HepG2 (cell line): ENCODE results near the gene IFNK. TPM values are rescaled to one million over a fixed set of nuclear protein-coding genes. Genes with fewer than 3 reads are reported as not detected.

ENCODE experiments used
- AFF4 ChIP-seq: sonication (generic); formaldehyde crosslinking; IDR thresholded peaks from 2 replicates; pipeline ENCODE4 v1.4.0; 2020; ENCODE audit warnings: missing genetic modification reagents
- ELF3 ChIP-seq: IDR thresholded peaks from 2 replicates; pipeline ENCODE4 v1.6.1; 2016; ENCODE audit warnings: missing genetic modification reagents, missing compliant biosample characterization
- HNRNPK ChIP-seq: fragments of 200-400 bp; formaldehyde crosslinking; IDR thresholded peaks from 2 replicates; pipeline ENCODE4 v1.6.1; 2018; ENCODE audit warnings: low read length, low read depth, moderate library complexity, mild to moderate bottlenecking; ENCODE audit not compliant: poor library complexity, severe bottlenecking
- KAT2B ChIP-seq: fragments of 150-350 bp; IDR thresholded peaks from 2 replicates; pipeline ENCODE4 v1.6.1; 2014; ENCODE audit warnings: low read depth, low read length, borderline replicate concordance
- KLF12 ChIP-seq: sonication (generic); formaldehyde crosslinking; IDR thresholded peaks from 2 replicates; pipeline ENCODE4 v1.4.0; 2020; ENCODE audit warnings: missing genetic modification reagents, borderline replicate concordance
- KLF15 ChIP-seq: sonication (generic); formaldehyde crosslinking; IDR thresholded peaks from 2 replicates; pipeline ENCODE4 v1.8.1; 2023; ENCODE audit warnings: borderline replicate concordance, mild to moderate bottlenecking, inconsistent platforms, missing genetic modification reagents, mixed read lengths
- NR2F6 ChIP-seq, 2 experiments: IDR thresholded peaks; 2 replicates each; pipeline ENCODE4 v1.6.1; 2016; ENCODE audit warnings: antibody characterized with exemption in 1 of 2, mild to moderate bottlenecking in 1 of 2
- PHF8 ChIP-seq: sonication (generic); formaldehyde crosslinking; IDR thresholded peaks from 2 replicates; pipeline ENCODE4 v1.5.0; 2020; ENCODE audit warnings: missing genetic modification reagents
- REL ChIP-seq: sonication (generic); formaldehyde crosslinking; conservative IDR thresholded peaks from 2 replicates; pipeline ENCODE4 v1.8.0; 2022; ENCODE audit warnings: mild to moderate bottlenecking, missing genetic modification reagents, moderate library complexity
- SATB2 ChIP-seq: sonication (generic); formaldehyde crosslinking; IDR thresholded peaks from 2 replicates; pipeline ENCODE4 v1.5.0; 2020; ENCODE audit warnings: missing genetic modification reagents
- SETDB1 ChIP-seq: sonication (generic); formaldehyde crosslinking; IDR thresholded peaks from 2 replicates; pipeline ENCODE4 v1.5.1; 2020; ENCODE audit warnings: missing genetic modification reagents, mild to moderate bottlenecking, borderline replicate concordance
- SKI ChIP-seq: fragments of 450-650 bp; IDR thresholded peaks from one replicate; pipeline ENCODE4 v1.6.1; 2018; ENCODE audit warnings: mild to moderate bottlenecking; ENCODE audit not compliant: partially characterized antibody
- ZBTB1 ChIP-seq: sonication (generic); formaldehyde crosslinking; IDR thresholded peaks from 2 replicates; pipeline ENCODE4 v1.4.0; 2020; ENCODE audit warnings: missing genetic modification reagents, borderline replicate concordance
- ZNF263 ChIP-seq: sonication (generic); formaldehyde crosslinking; IDR thresholded peaks from 2 replicates; pipeline ENCODE4 v1.4.0; 2020; ENCODE audit warnings: missing genetic modification reagents
- ZSCAN20 ChIP-seq: sonication (generic); formaldehyde crosslinking; IDR thresholded peaks from 2 replicates; pipeline ENCODE4 v1.4.0; 2020; ENCODE audit warnings: missing genetic modification reagents, mild to moderate bottlenecking, borderline replicate concordance
- polyA plus RNA-seq, 8 experiments: library from polyadenylated mRNA; depleted of rRNA in 3 of 8; stranded (reverse) in 7 of 8; unstranded in 1 of 8; fragments of >200 nt; fragmentation: Illumina TruSeq in 4 of 8; extraction: Trizol in 4 of 8; gene quantifications; 2 replicates each; pipeline versions ENCODE4 v1.2.1 to v1.2.3, GENCODE V29; 2011 to 2016; ENCODE audit warnings: low read depth in 4 of 8, missing spikeins in 1 of 8, mixed read lengths in 1 of 8; ENCODE audit not compliant: insufficient read depth in 1 of 8
- total RNA-seq, 5 experiments: library from RNA; depleted of rRNA; stranded (reverse); fragments of >200 nt; fragmentation: Illumina TruSeq; extraction: Trizol; gene quantifications; 2 replicates each; pipeline ENCODE4 v1.2.3, GENCODE V29; 2016; ENCODE audit warnings: low read depth in 1 of 5
- TF ChIP-seq, protein P1 (sequence below): sonication (generic); formaldehyde crosslinking; IDR thresholded peaks from 2 replicates; pipeline ENCODE4 v1.5.0; 2020; ENCODE audit warnings: missing genetic modification reagents, mild to moderate bottlenecking, borderline replicate concordance
- TF ChIP-seq, protein P2 (sequence below): sonication (generic); formaldehyde crosslinking; IDR thresholded peaks from 2 replicates; pipeline ENCODE4 v1.9.0; 2021; ENCODE audit warnings: missing genetic modification reagents, mild to moderate bottlenecking, borderline replicate concordance
- TF ChIP-seq, protein P3 (sequence below): sonication (generic); formaldehyde crosslinking; IDR thresholded peaks from 2 replicates; pipeline ENCODE4 v1.4.0; 2020; ENCODE audit warnings: missing genetic modification reagents, borderline replicate concordance
- TF ChIP-seq, protein P4 (sequence below): IDR thresholded peaks from 2 replicates; pipeline ENCODE4 v1.6.1; 2012; ENCODE audit warnings: inconsistent platforms

IFNK gene
- total and polyA plus RNA-seq, 2 of the 13 experiments (the other 11 are each of a cell fraction or from before 2014, with no cell fraction given) = not detected

DNA sequence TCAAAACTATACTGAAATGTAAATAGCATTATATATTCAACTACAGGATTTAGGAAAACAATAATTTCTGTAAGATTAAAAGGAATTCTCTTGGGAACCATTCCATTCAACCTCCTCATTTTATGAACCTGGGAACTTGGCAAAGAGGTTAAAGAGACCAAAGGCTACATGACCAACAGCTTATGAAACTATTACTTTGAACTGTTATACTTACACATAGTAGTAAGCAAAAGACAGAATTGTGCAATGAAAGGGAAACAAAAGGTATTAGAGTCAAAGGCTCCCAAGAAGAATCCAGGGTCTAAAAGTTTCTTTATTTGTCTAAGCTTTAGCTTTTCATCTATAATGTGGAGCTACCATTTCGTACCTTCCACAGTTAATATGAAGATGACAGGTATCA is 42.0 kb downstream of the IFNK start (continued):
- TF ChIP-seq, protein P1, sequence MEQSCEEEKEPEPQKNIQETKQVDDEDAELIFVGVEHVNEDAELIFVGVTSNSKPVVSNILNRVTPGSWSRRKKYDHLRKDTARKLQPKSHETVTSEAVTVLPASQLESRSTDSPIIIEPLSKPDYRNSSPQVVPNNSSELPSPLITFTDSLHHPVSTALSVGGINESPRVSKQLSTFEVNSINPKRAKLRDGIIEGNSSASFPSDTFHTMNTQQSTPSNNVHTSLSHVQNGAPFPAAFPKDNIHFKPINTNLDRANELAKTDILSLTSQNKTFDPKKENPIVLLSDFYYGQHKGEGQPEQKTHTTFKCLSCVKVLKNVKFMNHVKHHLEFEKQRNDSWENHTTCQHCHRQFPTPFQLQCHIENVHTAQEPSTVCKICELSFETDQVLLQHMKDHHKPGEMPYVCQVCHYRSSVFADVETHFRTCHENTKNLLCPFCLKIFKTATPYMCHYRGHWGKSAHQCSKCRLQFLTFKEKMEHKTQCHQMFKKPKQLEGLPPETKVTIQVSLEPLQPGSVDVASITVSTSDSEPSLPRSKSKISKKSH (CRISPR knock-in tag) = no peak
- TF ChIP-seq KAT2B = no peak
- TF ChIP-seq SATB2 (CRISPR knock-in tag) = no peak
- TF ChIP-seq ZBTB1 (CRISPR knock-in tag) = no peak
- peak; percentile 68 for TF ChIP-seq NR2F6 (IDR thresholded peaks at IDR 0.05)
- no peak for TF ChIP-seq NR2F6 (CRISPR knock-in tag; IDR thresholded peaks at IDR 0.05)
- no peak for TF ChIP-seq AFF4 (CRISPR knock-in tag)
- no peak for TF ChIP-seq ZSCAN20 (CRISPR knock-in tag)
- TF ChIP-seq ZNF263 = no peak
- TF ChIP-seq, protein P2, sequence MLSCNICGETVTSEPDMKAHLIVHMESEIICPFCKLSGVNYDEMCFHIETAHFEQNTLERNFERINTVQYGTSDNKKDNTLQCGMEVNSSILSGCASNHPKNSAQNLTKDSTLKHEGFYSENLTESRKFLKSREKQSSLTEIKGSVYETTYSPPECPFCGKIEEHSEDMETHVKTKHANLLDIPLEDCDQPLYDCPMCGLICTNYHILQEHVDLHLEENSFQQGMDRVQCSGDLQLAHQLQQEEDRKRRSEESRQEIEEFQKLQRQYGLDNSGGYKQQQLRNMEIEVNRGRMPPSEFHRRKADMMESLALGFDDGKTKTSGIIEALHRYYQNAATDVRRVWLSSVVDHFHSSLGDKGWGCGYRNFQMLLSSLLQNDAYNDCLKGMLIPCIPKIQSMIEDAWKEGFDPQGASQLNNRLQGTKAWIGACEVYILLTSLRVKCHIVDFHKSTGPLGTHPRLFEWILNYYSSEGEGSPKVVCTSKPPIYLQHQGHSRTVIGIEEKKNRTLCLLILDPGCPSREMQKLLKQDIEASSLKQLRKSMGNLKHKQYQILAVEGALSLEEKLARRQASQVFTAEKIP (CRISPR knock-in tag) = no peak
- TF ChIP-seq, protein P3, sequence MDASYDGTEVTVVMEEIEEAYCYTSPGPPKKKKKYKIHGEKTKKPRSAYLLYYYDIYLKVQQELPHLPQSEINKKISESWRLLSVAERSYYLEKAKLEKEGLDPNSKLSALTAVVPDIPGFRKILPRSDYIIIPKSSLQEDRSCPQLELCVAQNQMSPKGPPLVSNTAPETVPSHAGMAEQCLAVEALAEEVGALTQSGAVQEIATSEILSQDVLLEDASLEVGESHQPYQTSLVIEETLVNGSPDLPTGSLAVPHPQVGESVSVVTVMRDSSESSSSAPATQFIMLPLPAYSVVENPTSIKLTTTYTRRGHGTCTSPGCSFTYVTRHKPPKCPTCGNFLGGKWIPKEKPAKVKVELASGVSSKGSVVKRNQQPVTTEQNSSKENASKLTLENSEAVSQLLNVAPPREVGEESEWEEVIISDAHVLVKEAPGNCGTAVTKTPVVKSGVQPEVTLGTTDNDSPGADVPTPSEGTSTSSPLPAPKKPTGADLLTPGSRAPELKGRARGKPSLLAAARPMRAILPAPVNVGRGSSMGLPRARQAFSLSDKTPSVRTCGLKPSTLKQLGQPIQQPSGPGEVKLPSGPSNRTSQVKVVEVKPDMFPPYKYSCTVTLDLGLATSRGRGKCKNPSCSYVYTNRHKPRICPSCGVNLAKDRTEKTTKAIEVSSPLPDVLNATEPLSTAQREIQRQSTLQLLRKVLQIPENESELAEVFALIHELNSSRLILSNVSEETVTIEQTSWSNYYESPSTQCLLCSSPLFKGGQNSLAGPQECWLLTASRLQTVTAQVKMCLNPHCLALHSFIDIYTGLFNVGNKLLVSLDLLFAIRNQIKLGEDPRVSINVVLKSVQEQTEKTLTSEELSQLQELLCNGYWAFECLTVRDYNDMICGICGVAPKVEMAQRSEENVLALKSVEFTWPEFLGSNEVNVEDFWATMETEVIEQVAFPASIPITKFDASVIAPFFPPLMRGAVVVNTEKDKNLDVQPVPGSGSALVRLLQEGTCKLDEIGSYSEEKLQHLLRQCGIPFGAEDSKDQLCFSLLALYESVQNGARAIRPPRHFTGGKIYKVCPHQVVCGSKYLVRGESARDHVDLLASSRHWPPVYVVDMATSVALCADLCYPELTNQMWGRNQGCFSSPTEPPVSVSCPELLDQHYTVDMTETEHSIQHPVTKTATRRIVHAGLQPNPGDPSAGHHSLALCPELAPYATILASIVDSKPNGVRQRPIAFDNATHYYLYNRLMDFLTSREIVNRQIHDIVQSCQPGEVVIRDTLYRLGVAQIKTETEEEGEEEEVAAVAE (CRISPR knock-in tag) = no peak
- TF ChIP-seq, protein P4, sequence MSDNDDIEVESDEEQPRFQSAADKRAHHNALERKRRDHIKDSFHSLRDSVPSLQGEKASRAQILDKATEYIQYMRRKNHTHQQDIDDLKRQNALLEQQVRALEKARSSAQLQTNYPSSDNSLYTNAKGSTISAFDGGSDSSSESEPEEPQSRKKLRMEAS = no peak
- no peak for TF ChIP-seq HNRNPK
- TF ChIP-seq KLF15 (CRISPR knock-in tag) = no peak
- TF ChIP-seq KLF12 (CRISPR knock-in tag) = no peak
- peak; percentile 36; the same call in 1 of the 2 replicates for TF ChIP-seq ELF3 (CRISPR knock-in tag)
- no peak for TF ChIP-seq SETDB1 (CRISPR knock-in tag)
- TF ChIP-seq SKI = no peak
- TF ChIP-seq PHF8 = no peak
- TF ChIP-seq REL (CRISPR knock-in tag) = no peak
